Amniotic stem cell (primary cell): ENCODE data around the gene NTSR2.
"Not testable (repeated sequence)": the region's sequence is repeated elsewhere in the genome, so short reads cannot be mapped to it uniquely, and the experiment has no call there.

ENCODE experiments used
- DNase-seq: peaks from one replicate; lab custom pipeline; 2025; lab: John Stamatoyannopoulos, UW

NTSR2 gene

DNA sequence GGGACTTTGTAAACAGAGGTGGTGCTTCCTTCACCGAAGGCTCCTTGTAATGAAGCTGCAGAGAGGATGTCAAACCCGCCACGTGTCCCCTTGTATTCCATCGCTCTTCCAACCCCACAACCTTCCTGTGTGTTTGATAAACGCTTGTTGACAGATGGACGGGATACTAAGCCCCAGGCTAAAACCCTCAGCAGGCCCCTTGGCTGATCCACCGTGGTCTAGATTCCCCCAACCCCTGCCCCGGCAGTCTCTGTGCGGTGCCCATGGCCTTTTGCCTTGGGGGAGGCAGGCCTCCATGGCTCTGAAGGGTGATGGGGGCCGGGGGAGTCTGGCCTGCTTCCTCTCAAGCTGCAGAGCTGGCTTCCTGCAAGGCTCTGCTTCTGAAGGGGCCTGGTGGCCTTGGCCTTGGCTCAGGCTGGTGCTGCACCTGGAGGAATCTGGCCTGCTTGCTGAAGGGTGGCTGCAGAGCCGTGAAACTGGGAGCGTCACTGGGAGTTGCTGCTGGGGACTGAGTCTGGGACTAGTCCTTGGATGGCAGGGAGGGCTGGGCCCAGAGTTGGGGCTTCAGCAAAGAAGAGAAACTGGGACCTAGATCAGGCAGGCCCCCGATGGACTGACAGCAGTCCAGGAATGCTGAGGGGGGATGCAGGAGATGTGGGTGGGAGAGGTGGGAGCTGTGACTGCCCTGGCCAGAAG, 9.6 kb upstream of the NTSR2 start:
- no peak for DNase-seq

DNA sequence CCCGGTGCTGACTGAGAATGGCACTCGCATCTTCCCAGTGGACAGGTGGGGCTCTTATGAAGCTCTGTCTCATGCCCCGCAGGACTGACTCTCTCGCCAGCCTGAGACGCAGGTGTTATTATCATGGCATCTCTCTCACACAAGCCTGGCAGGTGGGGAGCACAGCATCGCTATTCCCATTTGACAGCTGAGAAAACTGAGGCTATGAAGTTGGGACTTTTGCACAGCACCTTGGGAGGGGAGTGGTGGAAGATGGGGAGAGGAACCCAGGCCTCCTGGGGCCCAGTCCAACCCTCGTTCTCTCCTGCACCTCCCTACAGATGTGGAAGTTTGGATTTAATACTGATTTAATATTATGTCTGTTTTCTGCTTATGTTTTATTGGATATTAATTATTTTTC, 9.0 kb upstream of the NTSR2 start:
- DNase-seq = no peak

DNA sequence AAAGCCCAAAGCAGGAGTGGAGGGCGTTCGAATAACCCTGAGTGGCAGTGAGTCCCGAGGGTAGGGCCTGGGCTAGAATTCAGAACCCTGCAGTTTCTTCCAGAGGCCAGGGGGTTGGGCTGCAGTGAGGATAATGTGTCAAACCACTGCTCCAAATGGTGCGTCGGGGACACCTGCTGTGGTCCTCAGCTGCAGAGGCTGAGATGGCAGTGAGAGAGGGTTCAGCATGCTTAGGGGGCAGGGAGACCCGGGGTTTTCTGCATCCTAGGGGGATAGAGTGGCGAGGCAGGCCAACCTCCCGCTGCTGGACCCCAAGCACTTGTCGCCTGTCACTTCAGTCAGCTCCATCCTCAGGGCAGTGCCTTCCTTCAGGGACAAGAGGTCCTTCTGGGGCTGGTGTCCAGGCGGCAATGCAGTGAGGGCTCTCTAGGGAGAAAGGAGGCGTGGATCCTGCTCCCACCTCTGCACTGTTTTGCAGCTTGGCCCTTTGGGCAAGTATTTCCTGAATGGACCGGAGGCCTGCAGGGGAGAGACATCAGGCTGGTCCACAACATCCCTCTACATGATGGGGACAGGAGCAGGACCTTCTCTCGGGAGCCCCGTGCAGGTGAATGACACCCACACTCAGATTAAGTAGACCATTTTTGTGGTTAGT, 8.4 kb upstream of the NTSR2 start:
- no peak for DNase-seq

DNA sequence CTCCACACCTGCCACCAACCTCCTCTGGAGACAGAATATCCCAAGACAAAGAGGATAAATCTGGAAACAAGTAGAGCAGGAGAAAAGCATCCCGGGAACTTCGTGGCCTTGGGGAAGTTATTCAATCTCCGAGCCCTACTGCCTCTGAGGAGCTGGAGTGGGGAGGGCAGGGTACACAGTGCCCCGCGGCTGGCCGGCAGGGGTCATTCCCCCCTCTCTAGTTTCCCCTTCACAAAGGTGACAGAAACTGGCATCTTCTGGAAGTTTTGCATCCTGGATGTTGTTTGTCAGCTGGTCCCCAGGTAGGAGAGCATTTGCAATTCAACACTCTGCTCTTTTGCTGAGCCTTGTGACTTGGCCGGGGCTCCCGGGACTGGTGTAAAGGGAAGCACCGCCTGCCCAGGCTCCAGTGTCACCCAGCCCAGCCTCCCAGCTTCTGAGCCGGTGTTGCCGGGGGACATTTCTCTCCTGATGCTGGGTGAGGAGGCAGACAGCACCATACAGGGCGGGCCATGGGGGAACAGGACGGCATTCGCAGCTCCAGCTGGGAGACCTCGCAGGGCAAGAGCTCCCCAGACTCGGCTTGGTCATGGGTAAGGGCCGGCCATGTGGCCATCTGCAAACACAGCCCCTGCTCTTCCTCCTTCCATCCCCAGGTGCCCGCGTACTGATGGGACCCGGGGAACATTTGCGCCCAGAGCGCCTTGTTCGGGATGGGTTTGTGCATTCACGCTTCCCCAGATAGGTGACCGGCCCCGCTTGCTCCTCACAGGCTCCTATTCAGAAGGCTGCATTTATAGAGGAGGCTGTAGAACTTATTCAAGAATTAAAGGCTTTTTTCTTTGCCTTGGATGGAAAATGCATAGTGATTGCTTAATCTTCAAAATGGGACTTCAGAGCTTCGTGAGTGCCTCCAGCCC, 7.4 kb upstream of the NTSR2 start:
- DNase-seq = no peak

DNA sequence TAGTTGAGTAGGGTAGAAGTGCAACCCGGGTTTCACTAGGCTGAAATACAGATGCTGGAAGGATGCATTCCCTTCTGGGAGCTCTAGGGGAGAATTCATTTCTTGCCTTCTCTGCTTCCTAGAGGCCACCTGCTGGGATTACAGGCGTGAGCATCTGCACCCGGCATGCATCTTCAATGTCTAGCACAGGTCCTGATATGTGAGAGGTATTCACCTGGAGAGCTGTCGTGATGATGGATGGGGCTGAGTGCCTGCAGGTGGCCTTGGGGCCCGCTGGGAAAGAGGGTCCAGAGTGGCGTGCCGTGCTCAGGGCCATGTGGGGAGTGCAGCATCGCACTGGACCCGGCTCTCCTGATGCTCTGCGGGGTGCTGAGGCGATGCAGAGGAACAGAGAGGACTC, 6.6 kb upstream of the NTSR2 start:
- no peak for DNase-seq

DNA sequence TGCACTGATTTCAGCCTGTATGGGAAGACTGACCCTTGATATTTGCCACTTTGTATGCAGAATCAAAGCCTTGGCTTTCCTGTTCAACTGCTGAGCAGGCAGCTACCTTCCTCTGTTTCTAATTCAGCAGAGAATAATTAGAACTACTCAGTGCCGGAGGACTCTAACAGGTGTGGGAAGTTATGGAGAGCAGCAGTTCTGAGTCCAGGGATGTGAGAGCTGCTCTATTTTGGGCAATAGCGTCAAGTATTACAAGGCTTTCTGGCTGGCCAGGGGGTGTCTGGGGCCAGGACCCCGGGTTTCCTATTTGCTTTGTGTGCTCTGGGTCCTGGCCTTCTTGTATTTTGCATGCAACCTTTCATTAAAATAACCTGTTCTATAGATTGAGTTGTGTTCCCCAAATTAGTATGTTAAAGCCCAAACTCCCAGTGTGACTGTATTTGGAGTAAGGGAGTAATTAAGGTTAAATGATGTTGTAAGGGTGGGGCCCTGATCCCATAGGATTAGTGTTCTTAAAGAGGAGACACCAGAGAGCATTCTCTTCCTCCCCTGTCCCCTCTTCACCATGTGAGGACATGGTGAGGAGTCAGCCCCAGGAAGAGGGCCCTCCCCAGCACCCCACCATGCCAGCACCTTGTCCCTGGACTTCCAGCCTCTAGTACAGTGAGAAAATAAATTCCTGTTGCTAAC, 5.6 kb upstream of the NTSR2 start:
- no peak for DNase-seq

DNA sequence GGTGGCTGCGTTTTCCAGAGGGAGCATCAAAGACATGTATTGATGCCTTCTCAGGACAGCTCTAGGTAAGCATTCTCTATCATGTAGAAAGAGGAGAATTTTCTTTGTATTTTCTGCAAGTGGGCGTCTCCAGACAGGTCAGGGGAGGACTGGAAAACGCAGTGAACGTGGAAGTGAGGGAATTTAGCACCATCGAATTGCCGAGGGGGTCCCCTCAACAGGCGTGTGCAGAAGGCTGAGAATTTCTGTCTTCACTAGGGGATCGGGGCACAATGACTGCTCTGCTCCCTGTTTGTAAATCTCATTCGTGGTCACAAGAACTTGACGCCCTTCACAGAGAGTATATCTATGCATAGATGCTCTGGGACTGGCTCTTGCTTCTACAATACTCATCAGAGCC, 5.0 kb upstream of the NTSR2 start:
- DNase-seq = no peak

DNA sequence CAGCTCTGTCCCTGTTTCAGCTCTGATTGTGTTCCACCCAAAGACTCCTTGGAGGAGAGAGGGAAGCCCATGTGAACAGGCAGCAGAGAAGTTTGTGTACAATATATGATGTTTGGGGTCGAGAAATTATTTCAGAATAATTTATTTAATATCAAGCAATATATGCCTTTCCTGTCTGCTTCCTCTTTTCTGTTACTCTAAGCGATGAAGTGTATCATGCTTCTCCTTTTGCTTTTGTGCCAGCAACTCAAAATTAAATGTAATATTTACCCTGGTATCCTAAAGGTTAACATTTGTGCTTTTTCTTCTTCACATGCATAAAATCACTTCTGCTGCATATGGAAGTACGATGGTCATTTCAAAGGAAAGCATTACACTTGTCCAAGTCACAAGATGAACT, 2.4 kb upstream of the NTSR2 start:
- no peak for DNase-seq

DNA sequence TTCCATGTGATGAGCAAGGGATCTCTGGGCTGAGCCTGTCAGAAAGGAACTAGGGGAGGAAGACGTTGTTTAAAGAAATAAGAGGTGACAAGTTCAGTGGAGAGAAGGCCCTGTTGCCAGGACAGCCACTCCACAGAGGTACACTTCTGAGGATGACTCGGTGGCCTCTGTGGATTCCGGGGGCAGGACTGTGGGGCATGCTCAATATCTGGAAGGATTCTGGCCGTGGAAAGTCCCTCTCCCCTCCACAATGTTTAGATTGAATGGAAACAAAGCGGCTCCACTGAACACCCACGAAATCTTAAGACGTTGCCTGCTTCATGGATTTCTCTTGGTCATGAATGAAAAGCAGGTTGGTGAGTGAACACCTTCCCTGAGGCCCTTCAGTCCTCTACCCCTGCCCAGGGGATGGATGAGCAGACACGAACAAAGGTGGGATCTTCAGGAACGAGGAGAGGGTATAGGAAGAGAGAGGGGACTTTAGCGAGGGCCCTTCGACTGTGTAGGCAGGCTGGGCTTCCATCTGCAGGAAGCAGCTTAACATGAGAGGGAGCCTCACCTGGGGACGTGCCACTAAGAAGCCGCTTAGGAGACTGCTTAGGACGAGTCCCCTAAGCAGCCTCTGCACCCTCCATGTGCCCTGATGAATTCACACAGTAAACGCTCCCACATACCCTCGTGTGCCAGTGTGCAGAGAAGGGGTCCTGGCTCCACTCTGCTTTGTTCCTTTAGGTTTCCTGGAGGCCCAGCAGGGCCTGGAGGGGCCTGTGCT, 1.9 kb downstream of the NTSR2 start:
- DNase-seq = no peak

DNA sequence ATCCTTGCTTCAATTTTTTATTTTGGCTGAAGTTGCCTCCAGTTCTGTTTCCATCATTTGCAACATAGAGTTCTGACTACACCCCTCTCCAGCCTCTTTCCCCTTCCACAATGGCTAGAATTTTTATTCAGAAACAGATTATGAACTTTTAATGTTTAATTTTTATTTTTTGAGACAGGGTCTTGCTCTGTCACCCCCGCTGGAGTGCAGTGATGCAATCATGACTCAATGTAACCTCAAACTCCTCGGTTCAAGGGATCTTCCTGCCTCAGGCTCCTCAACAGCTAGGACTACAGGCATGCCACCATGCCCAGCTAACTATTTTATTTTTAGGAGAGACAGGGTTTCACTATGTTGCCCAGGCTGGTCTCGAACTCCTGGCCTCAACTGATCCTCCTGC, 2.8 kb downstream of the NTSR2 start:
- no peak for DNase-seq

DNA sequence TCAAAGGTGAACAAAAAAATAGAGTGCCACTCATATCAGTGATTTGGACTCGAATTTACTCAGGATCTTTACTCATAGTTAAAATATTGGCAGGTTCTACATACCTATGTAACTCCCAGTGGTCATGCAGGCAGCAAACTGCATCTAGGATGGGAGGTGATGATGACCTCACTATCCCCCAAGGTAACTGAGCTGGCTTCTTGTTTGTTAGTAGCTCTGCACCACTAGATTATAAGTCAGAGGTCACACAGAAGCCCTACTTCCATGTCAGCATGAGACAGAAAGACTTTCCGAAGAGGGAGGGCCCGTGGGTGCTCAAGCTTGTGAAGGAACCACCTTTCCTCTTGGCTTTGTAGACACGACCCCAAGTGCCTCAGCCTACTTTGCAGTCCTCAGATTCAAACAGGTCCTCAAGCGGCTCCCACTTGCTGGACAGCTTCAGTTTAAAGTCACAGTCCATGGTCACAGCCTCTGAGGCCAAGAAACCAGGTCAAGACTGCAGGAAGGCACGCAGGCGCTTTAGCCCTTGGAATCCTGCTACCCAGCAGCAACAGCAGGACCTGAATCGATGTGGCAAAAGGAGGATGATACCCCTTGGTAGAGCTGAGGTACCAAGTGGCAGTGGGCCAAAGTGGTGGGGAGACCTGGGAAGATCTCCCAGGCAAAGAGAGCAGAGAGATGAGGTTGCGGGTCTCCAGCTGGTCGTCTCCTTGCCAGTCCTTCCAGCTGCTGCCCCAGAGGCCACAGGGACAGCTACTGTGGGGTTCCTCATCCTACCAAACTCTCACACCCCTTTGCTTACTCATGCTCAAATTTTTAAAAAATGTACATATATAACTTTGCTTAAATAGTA, 4.3 kb downstream of the NTSR2 start:
- no peak for DNase-seq

DNA sequence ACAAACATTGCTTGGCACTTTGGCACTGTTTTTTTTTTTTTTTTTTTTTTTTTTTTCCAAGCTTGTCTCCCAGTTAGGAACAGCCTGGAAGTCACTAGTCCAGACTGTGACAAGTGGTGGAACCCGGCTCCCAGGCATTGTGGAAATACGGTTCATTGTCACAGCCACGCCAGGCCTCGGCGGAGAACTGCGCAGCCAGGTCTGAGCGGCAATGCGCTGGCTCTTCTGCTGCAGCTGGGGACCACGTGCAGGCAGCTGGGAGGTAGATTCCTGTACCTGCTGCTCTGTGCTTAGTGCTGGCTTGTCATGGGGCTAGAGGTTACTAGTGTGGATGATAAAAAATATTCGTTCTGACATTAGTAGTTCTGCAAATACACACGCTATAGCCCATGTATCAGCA, 5.0 kb downstream of the NTSR2 start:
- DNase-seq = no peak

DNA sequence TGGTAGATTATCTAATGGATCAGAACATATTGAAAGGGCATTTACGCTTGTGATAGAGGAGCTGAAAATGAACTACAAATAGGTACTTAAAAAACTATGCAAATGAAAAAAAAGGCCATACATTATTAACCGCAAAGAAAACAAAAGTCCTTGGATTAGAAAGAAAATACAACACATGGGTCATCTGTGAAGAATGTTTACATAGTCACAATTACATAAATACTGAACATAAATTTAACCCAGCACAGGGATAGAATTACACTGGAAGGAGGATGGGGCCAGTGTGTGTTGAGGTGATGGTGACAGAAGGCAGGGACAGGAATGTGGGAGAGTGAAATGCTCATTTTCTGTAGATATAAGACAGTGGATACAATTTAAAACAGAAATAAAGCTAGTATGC, 6.6 kb downstream of the NTSR2 start:
- DNase-seq = no peak

DNA sequence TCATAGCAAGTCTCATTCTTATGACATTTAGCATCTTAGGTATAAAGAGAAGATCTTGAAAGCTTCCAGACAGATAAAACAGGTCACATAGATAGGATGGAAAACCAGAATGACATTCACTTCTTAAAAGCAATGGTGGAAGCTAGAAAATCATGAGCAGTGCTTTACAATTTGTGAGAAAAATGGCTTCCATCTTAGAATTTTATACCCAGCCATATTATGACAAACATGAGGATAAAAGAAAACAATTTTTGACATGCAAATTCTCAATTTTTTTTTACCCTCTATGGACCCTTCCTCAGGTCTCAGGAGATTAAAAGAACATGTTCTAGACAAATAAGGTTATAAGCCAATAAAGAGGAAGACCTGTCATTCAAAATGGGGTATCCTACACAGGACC, 7.1 kb downstream of the NTSR2 start:
- DNase-seq = no peak

DNA sequence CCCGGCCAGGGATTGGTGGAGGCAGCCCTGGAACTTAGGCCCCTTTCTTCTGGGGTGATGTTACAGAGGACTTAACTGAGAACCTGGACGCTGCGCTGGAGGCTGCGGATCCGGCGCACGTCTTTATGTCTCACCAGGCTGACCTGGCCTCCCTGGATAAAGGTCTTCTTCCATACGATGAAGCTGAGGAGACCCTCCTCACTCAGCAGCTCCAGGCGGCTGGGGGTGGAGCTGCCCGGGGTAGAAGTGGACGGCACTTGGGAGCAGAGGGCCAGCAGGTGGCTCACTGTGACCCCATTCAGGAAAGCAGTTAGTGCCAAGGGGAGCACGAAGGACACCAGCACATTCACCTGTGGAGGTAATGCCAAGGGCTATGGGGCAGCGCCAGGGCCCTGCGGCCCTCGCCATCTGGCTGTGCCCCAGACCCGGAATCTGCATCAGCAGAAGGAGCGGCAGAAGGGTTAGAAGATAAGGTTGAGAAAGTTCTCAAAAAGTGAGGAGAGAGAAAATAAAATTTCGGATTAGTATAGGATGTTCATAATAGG, 8.0 kb downstream of the NTSR2 start:
- DNase-seq = no peak

DNA sequence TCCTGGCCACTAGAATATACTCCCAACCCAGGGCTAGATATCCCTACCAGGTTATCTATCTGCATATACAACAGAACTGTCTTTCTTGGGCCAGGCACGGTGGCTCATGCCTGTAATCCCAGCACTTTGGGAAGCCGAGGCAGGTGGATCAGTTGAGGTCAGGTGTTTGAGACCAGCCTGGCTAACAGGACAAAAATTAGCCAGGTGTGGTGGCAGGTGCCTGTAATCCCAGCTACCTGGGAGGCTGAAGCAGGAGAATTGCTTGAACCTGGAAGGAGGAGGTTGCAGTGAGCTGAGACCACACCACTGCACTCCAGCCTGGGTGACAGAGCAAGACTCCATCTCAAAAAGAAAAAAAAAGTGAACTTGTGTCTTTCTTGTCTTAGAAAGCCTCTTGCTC, 9.6 kb downstream of the NTSR2 start:
- not testable (repeated sequence) for DNase-seq

DNA sequence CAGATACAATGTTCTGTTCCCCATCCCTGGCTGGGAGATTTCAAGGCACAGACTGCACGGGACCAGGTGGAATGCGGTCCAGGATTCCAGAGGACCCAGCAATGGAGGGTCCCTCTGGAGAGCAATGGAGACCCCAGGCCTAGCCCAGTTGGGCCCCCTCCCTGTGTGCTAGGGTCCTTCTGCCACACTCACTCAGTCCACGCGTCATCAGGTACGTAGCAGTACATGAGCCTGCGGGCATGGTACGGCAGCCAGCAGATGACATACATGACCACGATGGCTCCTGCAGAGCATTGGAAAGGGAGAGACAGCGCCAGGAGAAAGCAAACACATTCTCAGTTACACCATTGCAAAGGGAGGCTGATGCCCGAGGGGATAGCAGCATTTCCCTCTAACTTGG, 10.1 kb downstream of the NTSR2 start:
- no peak for DNase-seq

DNA sequence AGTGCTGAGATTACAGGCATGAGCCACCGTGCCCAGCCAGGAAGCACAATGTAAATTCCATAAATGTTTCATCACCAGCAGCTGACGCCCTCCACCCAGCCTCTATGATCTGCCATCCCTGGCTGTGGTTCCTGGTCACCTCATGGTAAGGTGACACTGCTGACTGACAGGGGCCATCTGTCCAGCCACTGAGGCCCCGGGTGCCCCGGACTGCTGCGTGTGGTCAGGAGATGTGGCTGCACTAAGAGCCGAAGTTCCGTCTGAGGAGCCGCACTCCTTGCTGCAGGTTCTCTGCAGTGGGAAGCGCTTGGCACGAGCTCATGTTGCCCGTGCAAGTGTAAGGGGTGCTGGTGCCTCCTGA, 10.9 kb downstream of the NTSR2 start:
- no peak for DNase-seq

DNA sequence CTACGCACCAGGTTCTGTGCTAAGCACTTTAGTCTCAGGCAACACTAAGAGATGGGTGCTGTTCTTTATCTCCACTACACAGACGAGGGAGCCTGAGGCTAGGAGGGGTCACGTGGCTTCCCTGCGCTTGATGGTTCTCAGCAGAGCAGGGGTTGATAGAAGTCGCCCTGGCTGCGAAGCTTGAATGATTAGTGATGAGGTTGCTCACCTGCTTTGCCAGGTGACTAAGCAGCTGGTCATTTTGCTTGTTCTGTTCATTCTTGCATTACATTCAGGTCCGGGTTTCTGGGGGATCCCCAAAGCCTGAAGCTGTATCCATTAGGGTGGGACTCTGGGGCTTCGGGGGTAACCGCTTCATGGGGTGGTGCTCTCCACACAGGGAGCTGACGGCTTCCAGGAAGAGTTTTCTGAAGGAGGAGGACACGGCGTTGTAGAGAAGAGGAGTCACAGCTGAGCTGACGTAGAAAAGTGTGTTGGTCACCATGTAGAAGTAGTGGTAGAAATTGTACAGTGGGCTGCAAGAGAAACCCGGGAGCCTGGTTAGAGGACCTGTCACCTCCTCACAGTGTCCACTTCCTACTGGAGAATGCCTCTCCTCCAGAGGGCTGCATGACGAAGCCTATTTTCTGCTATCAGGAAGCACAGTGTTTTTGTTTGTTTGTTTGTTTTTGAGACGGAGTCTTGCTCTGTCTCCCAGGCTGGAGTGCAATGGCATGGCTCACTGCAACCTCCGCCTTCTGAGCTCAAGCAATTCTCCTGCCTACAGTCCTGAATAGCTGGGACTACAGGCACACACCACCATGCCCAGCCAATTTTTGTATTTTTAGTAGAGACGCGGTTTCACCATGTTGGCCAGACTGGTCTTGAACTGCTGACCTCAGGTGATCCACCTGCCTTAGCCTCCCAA, 11.5 kb downstream of the NTSR2 start:
- no peak for DNase-seq
